ENCODE results near the gene FBXL7.

FBXL7 gene

DNA sequence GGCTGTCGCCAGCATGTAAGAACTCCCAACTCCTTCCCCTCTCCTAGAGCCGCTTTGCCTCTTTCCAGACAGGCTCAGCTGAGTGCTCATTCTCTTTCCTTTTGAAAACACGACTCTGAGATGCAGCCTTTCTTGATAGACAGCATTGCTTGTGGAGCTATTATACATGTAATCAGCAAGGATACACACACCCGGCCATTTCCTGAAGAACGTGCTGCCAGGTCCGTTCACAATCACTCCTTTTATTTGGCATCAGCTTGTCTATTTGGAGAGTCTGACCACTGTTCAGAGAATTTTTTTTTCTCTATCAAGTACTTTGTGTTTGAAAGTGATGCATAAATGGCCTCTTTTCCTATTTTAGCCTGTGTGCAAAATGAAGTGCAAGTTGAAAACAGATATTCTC is 351.0 kb downstream of the FBXL7 start:
- H3K9me3 ChIP-seq (ENCODE audit: control insufficient read depth, insufficient read depth, low read length) = no peaks in the 10 kb centered on the region
- no peak overlapping the region for H3K27ac ChIP-seq (ENCODE audit: low read depth, low read length)
- no peaks in the 10 kb centered on the region for H3F3A ChIP-seq (ENCODE audit: control insufficient read depth, insufficient read depth)
- H3K4me1 ChIP-seq (ENCODE audit: control insufficient read depth, low read length) = no peaks in the 10 kb centered on the region
- H3K36me3 ChIP-seq (ENCODE audit: control insufficient read depth, low read length) = no peaks in the 10 kb centered on the region
- TF ChIP-seq, protein P1, sequence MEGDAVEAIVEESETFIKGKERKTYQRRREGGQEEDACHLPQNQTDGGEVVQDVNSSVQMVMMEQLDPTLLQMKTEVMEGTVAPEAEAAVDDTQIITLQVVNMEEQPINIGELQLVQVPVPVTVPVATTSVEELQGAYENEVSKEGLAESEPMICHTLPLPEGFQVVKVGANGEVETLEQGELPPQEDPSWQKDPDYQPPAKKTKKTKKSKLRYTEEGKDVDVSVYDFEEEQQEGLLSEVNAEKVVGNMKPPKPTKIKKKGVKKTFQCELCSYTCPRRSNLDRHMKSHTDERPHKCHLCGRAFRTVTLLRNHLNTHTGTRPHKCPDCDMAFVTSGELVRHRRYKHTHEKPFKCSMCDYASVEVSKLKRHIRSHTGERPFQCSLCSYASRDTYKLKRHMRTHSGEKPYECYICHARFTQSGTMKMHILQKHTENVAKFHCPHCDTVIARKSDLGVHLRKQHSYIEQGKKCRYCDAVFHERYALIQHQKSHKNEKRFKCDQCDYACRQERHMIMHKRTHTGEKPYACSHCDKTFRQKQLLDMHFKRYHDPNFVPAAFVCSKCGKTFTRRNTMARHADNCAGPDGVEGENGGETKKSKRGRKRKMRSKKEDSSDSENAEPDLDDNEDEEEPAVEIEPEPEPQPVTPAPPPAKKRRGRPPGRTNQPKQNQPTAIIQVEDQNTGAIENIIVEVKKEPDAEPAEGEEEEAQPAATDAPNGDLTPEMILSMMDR (IDR thresholded peaks at IDR 0.05; ENCODE audit: low read depth, low read length, poor library complexity, severe bottlenecking) = no peak
- no peak for TF ChIP-seq EZH2phosphoT487 (IDR thresholded peaks at IDR 0.05; ENCODE audit: borderline replicate concordance, low read length)
- H3K9me2 ChIP-seq (replicated peaks; ENCODE audit: control insufficient read depth, low read length) = no peaks in the 10 kb centered on the region
- no peak overlapping the region for H3K4me3 ChIP-seq (ENCODE audit: low read length)
- no peaks in the 10 kb centered on the region for H3K27me3 ChIP-seq (ENCODE audit: control insufficient read depth, low read length)
- H3K4me2 ChIP-seq (ENCODE audit: low read length) = no peak overlapping the region
- H3K79me2 ChIP-seq (ENCODE audit: control insufficient read depth, low read length) = no peaks in the 10 kb centered on the region
- H4K20me1 ChIP-seq (ENCODE audit: control insufficient read depth, insufficient read depth, low read depth, low read length) = no peaks in the 10 kb centered on the region

DNA sequence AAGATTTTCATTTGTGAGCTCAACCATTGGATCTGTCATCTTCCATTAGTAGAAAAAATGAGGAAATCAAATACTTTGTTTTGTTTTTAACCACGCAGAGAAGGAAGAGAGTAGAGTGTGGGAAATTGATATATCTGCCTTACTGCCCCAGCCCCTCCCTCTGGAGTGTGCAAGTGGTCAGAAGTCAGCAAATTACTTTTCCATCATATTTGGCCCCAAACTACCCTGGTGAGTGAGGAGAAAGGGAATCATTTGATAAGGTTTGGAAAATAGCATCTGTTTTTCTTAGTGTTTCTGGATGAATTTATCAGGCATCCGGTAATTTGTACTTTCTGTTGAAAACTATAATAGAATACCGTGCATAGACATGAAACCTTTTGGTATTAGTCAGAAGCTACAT is 352.2 kb downstream of the FBXL7 start:
- TF ChIP-seq, protein P1 (IDR thresholded peaks at IDR 0.05; ENCODE audit: low read depth, low read length, poor library complexity, severe bottlenecking) = no peak
- no peak for TF ChIP-seq EZH2phosphoT487 (IDR thresholded peaks at IDR 0.05; ENCODE audit: borderline replicate concordance, low read length)

DNA sequence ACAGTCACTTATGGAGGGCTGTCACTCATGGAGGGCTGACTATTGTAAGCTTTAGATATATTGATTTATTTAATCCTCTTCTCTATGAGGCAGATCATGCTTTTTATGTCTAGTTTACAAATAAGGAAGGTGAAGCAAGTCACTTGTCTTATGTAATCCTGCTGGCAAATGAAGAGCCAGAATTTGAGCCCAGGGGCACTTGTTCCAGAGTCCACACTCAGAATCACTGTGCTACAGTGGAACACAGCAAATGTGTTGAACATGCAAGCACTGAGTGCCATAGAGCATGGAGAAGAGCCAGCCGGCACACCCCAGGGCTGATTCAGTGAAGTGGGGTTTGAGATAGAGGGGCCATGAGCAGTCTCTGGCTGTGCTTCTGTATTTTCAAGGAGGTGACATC is 353.0 kb downstream of the FBXL7 start:
- Histone ChIP-seq H3K27ac (ENCODE audit: low read depth, low read length) (no peak overlapping the region), H3K9me2 (replicated peaks; ENCODE audit: control insufficient read depth, low read length) (no peaks in the 10 kb centered on the region), H3K4me1 (ENCODE audit: control insufficient read depth, low read length) (no peaks in the 10 kb centered on the region), H4K20me1 (ENCODE audit: control insufficient read depth, insufficient read depth, low read depth, low read length) (no peaks in the 10 kb centered on the region), H3K79me2 (ENCODE audit: control insufficient read depth, low read length) (no peaks in the 10 kb centered on the region), H3K9me3 (ENCODE audit: control insufficient read depth, insufficient read depth, low read length) (no peaks in the 10 kb centered on the region), H3F3A (ENCODE audit: control insufficient read depth, insufficient read depth) (no peaks in the 10 kb centered on the region), H3K4me2 (ENCODE audit: low read length) (no peak overlapping the region), H3K27me3 (ENCODE audit: control insufficient read depth, low read length) (no peaks in the 10 kb centered on the region), H3K4me3 (ENCODE audit: low read length) (no peak overlapping the region), H3K36me3 (ENCODE audit: control insufficient read depth, low read length) (no peaks in the 10 kb centered on the region)
- TF ChIP-seq, protein P1 (IDR thresholded peaks at IDR 0.05; ENCODE audit: low read depth, low read length, poor library complexity, severe bottlenecking) = no peak
- no peak for TF ChIP-seq EZH2phosphoT487 (IDR thresholded peaks at IDR 0.05; ENCODE audit: borderline replicate concordance, low read length)

More for the DNA sequence above, 352.2 kb downstream of the FBXL7 start:
- Histone ChIP-seq H3K9me2 (replicated peaks; ENCODE audit: control insufficient read depth, low read length) (no peaks in the 10 kb centered on the region), H3F3A (ENCODE audit: control insufficient read depth, insufficient read depth) (no peaks in the 10 kb centered on the region), H3K4me1 (ENCODE audit: control insufficient read depth, low read length) (no peaks in the 10 kb centered on the region), H3K36me3 (ENCODE audit: control insufficient read depth, low read length) (no peaks in the 10 kb centered on the region), H3K27me3 (ENCODE audit: control insufficient read depth, low read length) (no peaks in the 10 kb centered on the region), H3K27ac (ENCODE audit: low read depth, low read length) (no peak overlapping the region), H3K4me3 (ENCODE audit: low read length) (no peak overlapping the region), H4K20me1 (ENCODE audit: control insufficient read depth, insufficient read depth, low read depth, low read length) (no peaks in the 10 kb centered on the region), H3K4me2 (ENCODE audit: low read length) (no peak overlapping the region), H3K9me3 (ENCODE audit: control insufficient read depth, insufficient read depth, low read length) (no peaks in the 10 kb centered on the region), H3K79me2 (ENCODE audit: control insufficient read depth, low read length) (no peaks in the 10 kb centered on the region)
